GM19043 (cell line): Measurements from ENCODE around the gene FHIT.
"Not testable (repeated sequence)": the region's sequence is repeated elsewhere in the genome, so short reads cannot be mapped to it uniquely, and the experiment has no call there.

Experiments
- ATAC-seq: cut with Tn5 transposase; IDR thresholded peaks from one replicate; pipeline ENCODE4 v1.9.1; 2021; ENCODE audit warnings: low read depth; ENCODE audit not compliant: unreplicated experiment

FHIT gene

GRCh38 chr3:60549863-60550262, 701.4 kb downstream of the FHIT start:
- ATAC-seq: no peak

GRCh38 chr3:60542995-60543394, 708.3 kb downstream of the FHIT start:
- no peak for ATAC-seq

DNA sequence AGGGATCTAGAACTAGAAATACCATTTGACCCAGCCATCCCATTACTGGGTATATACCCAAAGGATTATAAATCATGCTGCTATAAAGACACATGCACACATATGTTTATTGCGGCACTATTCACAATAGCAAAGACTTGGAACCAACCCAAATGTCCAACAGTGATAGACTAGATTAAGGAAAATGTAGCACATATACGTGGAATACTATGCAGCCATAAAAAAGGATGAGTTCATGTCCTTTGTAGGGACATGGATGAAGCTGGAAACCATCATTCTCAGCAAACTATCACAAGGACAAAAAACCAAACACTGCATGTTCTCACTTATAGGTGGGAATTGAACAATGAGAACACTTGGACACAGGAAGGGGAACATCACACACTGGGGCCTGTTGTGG, 711.9 kb downstream of the FHIT start:
- ATAC-seq: not testable (repeated sequence)

DNA sequence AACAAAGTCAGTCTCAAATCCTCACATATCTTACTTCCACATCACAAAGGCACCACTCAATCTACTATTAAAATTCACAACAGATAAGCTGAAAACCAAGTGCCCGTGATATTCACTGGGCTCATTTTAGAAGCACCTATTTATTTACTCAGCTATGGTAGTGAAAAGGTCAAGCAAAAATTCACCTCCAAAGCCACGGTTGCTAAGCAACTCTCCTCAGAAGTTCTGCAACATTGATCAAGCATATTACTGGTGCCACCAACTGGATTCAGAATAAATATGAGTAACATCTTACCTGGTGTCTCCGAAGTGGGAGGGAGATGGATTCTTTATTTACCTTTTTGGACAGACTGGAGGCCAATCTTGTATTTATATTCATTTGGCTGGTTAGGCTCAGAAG, 714.8 kb downstream of the FHIT start:
- ATAC-seq: no peak

GRCh38 chr3:60531759-60532158, 719.5 kb downstream of the FHIT start:
- no peak for ATAC-seq

DNA sequence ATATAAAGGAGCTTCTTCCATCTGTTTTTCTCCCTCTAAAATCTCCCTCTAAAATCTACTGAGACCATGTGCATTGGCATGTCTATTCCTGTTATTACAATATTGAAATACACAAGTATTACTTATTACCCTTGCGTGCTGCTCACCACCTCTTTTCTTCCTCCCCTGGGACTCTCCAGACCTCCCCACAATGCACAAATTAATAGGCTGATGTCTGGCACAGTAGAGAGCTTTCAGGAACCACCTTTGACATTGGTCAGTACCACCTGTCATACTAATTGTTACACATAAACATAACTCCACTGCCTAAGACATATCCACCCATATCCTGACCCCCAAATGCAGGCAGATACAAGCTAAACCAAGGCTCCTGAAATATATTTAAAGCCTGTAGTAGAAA, 722.6 kb downstream of the FHIT start:
- ATAC-seq: peak; percentile 64

DNA sequence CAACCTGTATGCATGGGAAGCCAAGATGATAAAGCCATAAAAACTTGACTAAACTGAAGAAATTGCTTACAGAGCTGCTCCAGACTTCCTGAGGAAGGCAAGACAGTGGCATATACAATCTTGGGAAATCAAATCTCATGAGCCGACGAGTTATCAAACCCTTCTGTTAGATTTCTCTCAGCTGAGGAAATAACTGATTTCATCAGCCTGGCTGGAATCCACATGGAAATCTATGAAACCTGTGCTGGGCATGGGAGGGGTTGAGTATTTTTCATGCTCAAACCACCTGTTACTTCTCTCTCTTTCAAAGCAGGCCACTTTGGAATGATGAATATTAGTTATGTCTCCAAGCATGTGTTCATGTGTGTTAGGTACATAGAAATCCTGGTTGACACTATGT, 727.7 kb downstream of the FHIT start:
- ATAC-seq: no peak

DNA sequence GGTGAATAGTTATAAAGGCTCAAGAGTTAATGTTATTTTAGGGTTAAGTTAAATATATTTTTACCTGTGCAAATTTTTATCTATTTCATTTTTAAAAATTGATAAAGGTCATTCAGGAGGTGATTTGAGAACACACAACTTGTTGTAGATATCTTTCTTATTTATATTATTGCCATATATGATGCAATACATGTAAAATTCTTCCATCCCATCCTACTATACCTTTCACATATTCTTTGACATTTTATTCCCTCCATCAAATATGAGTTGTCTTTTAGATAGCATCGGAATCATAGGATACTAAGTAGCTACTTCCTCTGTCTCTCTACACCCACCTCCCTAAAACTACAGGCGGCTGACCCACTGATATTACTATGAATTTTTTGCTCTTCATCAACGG, 734.1 kb downstream of the FHIT start:
- ATAC-seq: no peak

GRCh38 chr3:60514866-60515265, 736.4 kb downstream of the FHIT start:
- no peak for ATAC-seq

DNA sequence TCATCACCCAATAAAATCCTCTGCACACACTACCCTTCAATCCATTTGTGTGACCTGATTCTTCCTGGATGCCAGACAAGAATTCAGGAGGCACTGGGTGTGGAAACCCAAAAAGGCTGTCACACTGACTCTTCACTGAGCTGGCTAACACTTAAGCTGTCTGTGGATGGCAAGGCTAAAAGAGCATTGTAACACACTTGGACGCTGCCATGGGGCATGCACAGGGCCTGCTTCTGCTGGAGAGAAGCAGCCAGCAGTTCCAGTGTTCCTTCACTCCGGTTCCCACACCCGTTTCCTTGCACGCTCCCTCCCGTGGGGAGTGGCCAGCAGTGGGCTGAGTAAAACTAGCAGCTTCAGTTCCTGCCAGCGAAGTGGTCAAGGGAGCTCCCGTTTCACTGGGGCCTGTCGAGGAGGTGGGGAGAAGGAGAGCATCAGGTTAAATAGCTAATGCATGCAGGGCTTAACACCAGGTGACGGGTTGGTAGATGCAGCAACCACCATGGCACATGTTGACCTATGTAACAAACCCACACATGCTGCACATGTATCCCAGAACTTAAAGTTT, 737.1 kb downstream of the FHIT start:
- no peak for ATAC-seq

DNA sequence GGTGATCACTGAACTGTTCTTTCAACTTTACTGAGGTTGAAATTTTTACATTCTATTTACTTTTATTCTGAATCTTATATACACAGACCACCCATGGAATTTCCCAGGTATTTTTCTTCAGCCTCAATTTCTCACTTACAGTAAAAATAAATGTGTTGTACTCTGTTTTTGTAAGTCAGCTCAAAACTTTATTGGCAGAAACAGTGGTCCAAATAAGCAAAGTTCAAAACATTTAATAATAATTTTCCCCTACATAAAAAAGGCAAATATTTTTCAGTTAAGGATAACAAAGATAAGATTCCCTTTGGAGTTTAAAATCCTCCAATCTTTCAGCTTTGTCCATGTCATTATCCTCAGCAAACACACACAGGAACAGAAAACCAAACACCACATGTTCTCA, 738.0 kb downstream of the FHIT start:
- no peak for ATAC-seq

- no peak for ATAC-seq
Measured at GRCh38 chr3:60512506-60512905, 738.7 kb downstream of the FHIT start.

DNA sequence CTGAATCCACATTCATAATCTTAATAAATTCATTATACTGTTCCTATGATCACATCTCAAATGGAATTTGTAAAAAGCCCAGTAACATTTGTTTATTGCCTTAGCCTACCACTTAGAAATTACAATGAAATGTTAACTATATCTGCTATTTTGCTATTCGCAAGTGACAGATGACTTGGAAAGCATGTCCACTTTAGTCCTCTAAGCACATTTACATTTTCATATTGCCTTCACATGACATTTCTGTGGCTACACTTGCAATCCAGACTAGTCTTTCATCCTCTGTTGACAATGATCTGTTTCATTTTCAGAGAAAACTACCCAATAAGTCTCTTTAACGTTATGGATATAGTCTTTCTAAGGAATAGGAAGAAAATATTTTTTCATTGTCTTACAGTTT, 741.8 kb downstream of the FHIT start:
- no peak for ATAC-seq

DNA sequence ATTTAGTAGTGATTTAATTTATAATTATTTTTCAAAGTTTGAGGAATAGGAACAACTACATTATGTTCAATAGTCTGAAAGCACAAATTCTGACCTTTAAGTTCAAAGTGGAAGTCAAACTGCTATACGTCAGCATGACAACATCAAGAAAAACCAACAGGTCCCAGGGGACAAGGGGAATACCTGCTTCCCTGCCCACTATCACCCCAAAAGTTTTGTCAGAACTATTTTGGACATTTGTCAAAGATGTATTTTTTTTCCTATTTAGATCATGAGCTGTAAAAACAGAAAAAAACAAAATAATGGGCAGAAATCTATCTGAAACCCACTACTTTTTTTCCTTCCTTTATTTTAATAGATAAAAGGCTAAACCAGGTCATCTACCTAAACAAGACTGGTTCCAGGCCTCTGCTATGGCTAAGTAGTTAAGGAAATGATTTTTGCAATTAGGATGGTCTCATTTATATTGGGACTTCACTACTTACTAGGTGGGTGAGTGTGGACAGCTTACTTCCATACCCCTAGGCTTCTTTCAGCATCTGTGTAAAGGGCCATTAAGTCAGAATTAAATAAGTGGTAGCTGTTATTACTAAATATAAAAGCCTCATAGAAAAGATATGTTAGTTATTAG, 746.3 kb downstream of the FHIT start:
- no peak for ATAC-seq

GRCh38 chr3:60501314-60501713, 749.9 kb downstream of the FHIT start:
- no peak for ATAC-seq

DNA sequence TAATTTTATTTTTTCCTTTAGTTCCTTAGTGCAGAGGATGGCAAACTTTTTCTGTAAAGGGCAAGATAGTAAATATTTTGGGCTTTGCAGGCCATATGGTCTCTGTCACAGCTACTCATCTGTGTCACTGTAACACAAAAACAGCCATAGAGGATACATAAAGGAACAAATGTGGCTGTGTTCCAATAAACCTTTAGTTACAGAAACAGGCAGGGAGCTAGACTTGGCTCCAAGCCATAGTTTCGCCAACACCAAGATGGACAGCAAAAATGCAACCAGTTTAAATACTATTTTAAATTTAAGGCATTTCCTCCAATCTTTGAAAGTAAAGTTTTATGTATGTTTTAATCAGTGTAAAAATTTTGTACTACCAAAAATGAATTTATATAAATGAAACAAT, 753.4 kb downstream of the FHIT start:
- ATAC-seq: no peak

DNA sequence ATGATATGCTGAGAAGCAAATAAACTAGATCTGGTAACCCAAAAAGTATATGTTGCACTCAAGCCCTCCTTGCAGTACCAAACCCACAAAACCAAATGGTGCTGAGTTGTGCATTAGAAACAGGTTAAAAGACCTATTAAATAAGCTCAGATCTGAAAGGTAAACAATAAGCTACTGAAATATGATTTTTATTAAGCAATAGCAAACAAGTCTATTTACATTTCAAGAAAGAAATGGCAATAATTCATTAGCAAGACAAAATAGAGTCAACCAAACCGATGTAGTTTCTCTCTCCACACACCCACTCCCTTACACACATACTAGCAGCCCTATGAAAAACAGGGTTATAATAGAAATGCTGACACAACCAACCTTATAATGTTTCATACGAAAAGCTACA, 760.3 kb downstream of the FHIT start:
- no peak for ATAC-seq

DNA sequence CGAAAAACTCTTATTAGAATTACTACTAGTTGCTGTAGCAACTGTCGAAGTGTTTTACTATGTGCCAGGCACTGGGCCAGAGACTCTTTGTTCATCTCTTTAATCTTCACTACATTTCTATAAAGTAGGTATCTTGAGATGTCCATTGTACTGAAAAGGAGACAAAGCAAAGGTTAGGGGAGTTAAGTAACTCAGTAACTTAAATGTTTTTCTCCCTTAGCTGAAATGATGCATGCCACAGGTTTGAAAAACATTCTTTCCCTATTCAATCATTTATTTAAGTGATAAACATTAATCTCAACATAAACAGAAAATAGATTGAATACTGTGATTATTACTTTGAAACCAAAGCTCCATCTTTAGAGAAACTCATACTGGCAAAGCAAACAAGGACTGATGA, 776.2 kb downstream of the FHIT start:
- no peak for ATAC-seq

- ATAC-seq: no peak
Measured at GRCh38 chr3:60469481-60469880, 781.8 kb downstream of the FHIT start.

DNA sequence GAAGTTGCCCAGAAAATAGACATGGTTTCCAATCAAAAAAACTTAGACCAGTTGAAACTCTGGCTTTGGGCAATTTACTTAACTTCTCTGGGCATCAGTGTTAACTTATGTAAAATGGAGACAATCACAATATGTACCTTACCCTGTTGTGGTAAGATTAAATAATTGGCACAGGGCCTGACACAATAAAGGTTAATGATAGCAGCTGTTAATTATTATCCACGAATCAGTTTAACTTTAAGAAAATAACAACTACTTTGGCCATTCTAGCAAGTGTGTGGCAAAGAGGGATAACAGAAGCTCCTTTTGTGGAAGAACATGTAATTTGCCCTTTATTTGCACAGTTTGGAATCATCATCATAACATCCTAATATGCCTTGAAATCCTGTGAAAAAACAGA, 787.6 kb downstream of the FHIT start:
- ATAC-seq: no peak

- no peak for ATAC-seq
Measured at GRCh38 chr3:60461267-60461666, 790.0 kb downstream of the FHIT start.

DNA sequence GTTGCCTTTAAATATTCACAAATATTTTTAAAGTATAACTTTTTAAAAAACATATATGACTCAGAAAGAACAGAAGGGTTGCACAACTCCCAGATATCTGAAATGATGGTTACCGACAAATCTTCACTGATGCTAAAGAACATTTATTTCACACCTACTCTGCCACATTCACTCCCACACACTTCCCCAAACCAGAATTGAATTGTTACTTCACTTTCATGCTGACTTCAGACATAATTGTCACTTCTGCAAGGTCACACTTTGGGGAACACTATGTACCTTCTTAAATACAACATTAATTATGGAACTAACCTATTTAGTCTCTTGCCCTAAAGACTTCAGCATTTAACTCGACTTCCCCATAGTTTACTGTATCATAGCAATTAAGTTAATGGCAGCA, 795.1 kb downstream of the FHIT start:
- no peak for ATAC-seq

DNA sequence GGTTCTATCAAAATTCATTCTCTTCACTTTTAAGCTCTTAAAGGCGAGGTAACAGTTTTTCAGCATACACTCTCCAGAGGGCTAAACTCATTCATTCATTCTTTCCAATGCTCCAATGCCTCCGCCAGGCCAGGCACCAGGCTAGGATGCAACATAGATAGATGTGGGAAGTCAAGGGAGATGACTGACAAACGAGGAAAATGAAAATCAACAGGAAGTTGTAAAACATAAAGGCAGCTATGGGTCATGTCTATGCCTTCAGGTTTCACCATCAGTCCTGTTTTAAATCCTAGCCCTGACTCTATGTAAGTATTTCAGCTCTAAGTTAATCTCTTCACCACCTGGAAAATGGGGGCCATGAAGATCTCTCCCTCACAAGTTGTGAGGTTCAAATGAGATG, 797.9 kb downstream of the FHIT start:
- no peak for ATAC-seq
